ENCODE measurements around the gene COBL.

The COBL gene

GRCh38 chr7:51055039-51055840 is 261.4 kb downstream of the COBL start:
- DNase-seq (ENCODE audit: insufficient read length) (no peak), FAIRE-seq (no peak)
- TF ChIP-seq POLR2A (IDR thresholded peaks at IDR 0.05; ENCODE audit: low read depth, low read length) = no peak
- TF ChIP-seq TAF1 (IDR thresholded peaks at IDR 0.05; ENCODE audit: borderline replicate concordance, low read depth, low read length) = no peak
- TF ChIP-seq POLR2AphosphoS5 (IDR thresholded peaks at IDR 0.05; ENCODE audit: low read depth, low read length) = no peak

- FAIRE-seq (no peak), DNase-seq (ENCODE audit: insufficient read length) (no peak)
- TF ChIP-seq POLR2AphosphoS5 (IDR thresholded peaks at IDR 0.05; ENCODE audit: low read depth, low read length) (no peak), TAF1 (IDR thresholded peaks at IDR 0.05; ENCODE audit: borderline replicate concordance, low read depth, low read length) (no peak), POLR2A (IDR thresholded peaks at IDR 0.05; ENCODE audit: low read depth, low read length) (no peak)
Observed at GRCh38 chr7:51054231-51054630, 262.4 kb downstream of the COBL start.

GRCh38 chr7:51053160-51053925 is 263.3 kb downstream of the COBL start:
- TF ChIP-seq POLR2AphosphoS5 (IDR thresholded peaks at IDR 0.05; ENCODE audit: low read depth, low read length) = no peak
- no peak for TF ChIP-seq POLR2A (IDR thresholded peaks at IDR 0.05; ENCODE audit: low read depth, low read length)
- TF ChIP-seq TAF1 (IDR thresholded peaks at IDR 0.05; ENCODE audit: borderline replicate concordance, low read depth, low read length) = no peak
- FAIRE-seq (no peak), DNase-seq (ENCODE audit: insufficient read length) (no peak)

GRCh38 chr7:51046482-51046881 is 270.1 kb downstream of the COBL start:
- DNase-seq (ENCODE audit: insufficient read length) (no peak), FAIRE-seq (no peak)
- TF ChIP-seq POLR2AphosphoS5 (IDR thresholded peaks at IDR 0.05; ENCODE audit: low read depth, low read length) (no peak), TAF1 (IDR thresholded peaks at IDR 0.05; ENCODE audit: borderline replicate concordance, low read depth, low read length) (no peak), POLR2A (IDR thresholded peaks at IDR 0.05; ENCODE audit: low read depth, low read length) (no peak)

- no peak for FAIRE-seq
- DNase-seq (ENCODE audit: insufficient read length) = no peak
- TF ChIP-seq POLR2A (IDR thresholded peaks at IDR 0.05; ENCODE audit: low read depth, low read length) (no peak), POLR2AphosphoS5 (IDR thresholded peaks at IDR 0.05; ENCODE audit: low read depth, low read length) (no peak), TAF1 (IDR thresholded peaks at IDR 0.05; ENCODE audit: borderline replicate concordance, low read depth, low read length) (no peak)
Observed at GRCh38 chr7:51046103-51046466, 270.5 kb downstream of the COBL start.

- no peak for DNase-seq (ENCODE audit: insufficient read length)
- no peak for FAIRE-seq
- TF ChIP-seq TAF1 (IDR thresholded peaks at IDR 0.05; ENCODE audit: borderline replicate concordance, low read depth, low read length) (no peak), POLR2A (IDR thresholded peaks at IDR 0.05; ENCODE audit: low read depth, low read length) (no peak), POLR2AphosphoS5 (IDR thresholded peaks at IDR 0.05; ENCODE audit: low read depth, low read length) (no peak)
Observed at GRCh38 chr7:51045319-51046102, 271.1 kb downstream of the COBL start.

GRCh38 chr7:51043461-51043860 is 273.1 kb downstream of the COBL start:
- FAIRE-seq (no peak), DNase-seq (ENCODE audit: insufficient read length) (no peak)
- TF ChIP-seq POLR2A (IDR thresholded peaks at IDR 0.05; ENCODE audit: low read depth, low read length) = no peak

- no peak for FAIRE-seq
- no peak for DNase-seq (ENCODE audit: insufficient read length)
- TF ChIP-seq TAF1 (IDR thresholded peaks at IDR 0.05; ENCODE audit: borderline replicate concordance, low read depth, low read length) (no peak), POLR2A (IDR thresholded peaks at IDR 0.05; ENCODE audit: low read depth, low read length) (no peak), POLR2AphosphoS5 (IDR thresholded peaks at IDR 0.05; ENCODE audit: low read depth, low read length) (no peak)
Observed at GRCh38 chr7:51040787-51041186, 275.8 kb downstream of the COBL start.

- FAIRE-seq (no peak), DNase-seq (ENCODE audit: insufficient read length) (no peak)
- no peak for TF ChIP-seq TAF1 (IDR thresholded peaks at IDR 0.05; ENCODE audit: borderline replicate concordance, low read depth, low read length)
- TF ChIP-seq POLR2AphosphoS5 (IDR thresholded peaks at IDR 0.05; ENCODE audit: low read depth, low read length) = no peak
- no peak for TF ChIP-seq POLR2A (IDR thresholded peaks at IDR 0.05; ENCODE audit: low read depth, low read length)
Observed at GRCh38 chr7:51038573-51038972, 278.0 kb downstream of the COBL start.

- TF ChIP-seq TAF1 (IDR thresholded peaks at IDR 0.05; ENCODE audit: borderline replicate concordance, low read depth, low read length) = no peak
- no peak for TF ChIP-seq POLR2AphosphoS5 (IDR thresholded peaks at IDR 0.05; ENCODE audit: low read depth, low read length)
- FAIRE-seq (no peak), DNase-seq (ENCODE audit: insufficient read length) (no peak)
Observed at GRCh38 chr7:51035716-51036115, 280.9 kb downstream of the COBL start.

- no peak for FAIRE-seq
- no peak for DNase-seq (ENCODE audit: insufficient read length)
- TF ChIP-seq POLR2A (IDR thresholded peaks at IDR 0.05; ENCODE audit: low read depth, low read length) (no peak), POLR2AphosphoS5 (IDR thresholded peaks at IDR 0.05; ENCODE audit: low read depth, low read length) (no peak), TAF1 (IDR thresholded peaks at IDR 0.05; ENCODE audit: borderline replicate concordance, low read depth, low read length) (no peak)
Observed at GRCh38 chr7:51034521-51035264, 281.9 kb downstream of the COBL start.

Measured in GM12892 (cell line).